ENCODE measurements around the gene LBH. TPM values are rescaled to one million over a fixed set of nuclear protein-coding genes. Genes with fewer than 3 reads are reported as not detected.

LBH gene
- total RNA-seq, 2 experiments from 2014 or later: 169 to 186 TPM

DNA sequence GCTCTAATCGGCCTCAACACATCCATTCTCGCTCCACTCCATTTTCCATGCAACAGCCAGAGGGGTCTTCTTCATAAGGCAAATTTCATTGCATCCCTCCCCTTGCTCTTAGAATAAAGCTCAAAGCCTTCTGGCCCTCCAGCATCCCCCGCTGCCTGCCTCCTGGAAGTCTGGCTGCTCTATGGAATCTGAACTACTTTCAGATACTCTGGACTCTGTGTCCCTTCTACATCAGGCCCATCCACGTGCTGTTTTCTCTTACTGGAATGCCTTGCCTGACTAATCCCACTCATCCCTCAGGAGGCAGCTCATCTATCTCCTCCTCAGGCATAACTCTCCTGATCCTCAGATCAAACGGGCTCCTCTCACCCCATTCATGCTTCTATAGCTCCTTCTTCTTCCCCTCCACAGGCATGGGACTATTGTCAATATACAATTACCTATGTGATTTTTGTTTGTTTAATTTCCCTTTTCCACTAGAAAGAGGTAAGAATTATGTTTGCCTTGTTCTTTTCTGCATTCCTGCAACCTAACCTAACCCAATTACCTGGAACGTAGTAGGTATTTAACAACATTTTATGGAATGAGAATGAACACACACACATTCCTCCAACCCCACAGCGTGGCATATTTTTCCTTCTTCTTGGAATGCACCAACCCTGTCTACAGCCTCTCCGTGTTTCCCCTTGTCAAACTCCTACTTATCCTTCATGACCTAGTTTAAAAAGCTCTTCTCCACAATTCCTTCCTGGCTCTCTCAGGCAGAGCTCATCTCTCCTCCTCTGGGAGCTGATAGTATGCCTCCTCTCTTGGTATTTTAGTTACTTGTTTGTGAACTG lies 49.5 kb downstream of the LBH start:
- no peak overlapping the region for H3K27ac Mint-ChIP-seq
- POLR2A ChIA-PET: interaction anchor here (1.5 to 2.1 kb wide), 2 partner anchors 14 to 56 kb away, joined by 4 to 8 read pairs; no protein-coding TSS in a partner anchor

DNA sequence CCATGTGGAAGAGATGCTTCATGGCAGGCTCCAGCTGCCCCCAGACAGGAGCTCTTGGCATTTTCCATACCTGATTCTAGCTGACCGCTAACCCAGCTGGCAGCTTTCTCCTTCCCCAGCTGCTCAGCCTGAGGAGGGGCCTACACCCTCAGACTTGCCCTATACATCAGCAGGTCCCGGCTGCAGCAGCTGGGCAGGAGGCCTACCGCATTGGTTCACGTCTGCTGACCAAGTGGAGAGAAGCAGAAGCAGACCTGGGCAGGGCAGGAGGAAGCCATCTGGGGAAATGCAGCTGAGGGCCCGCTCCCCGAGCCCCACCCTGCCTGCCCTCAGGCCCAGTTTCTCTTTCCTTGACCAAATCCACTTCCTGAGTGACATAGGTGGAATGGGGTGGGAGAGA lies 50.7 kb downstream of the LBH start:
- POLR2A ChIA-PET: interaction anchor here (1.5 to 2.1 kb wide), 2 partner anchors 15 to 55 kb away, joined by 4 to 8 read pairs; no protein-coding TSS in a partner anchor
- no peak for ATAC-seq (ENCODE audit: low read depth)
- Mint-ChIP-seq H3K4me3 (no peak overlapping the region), H3K9me3 (peaks cover 2% of the 10 kb centered on the region), H3K4me1 (peaks cover 21% of the 10 kb centered on the region), H3K36me3 (peaks cover 2% of the 10 kb centered on the region), H3K27ac (no peak overlapping the region), H3K27me3 (no peaks in the 10 kb centered on the region)
- DNase-seq: no peak

More for the DNA sequence above, 49.5 kb downstream of the LBH start:
- Mint-ChIP-seq H3K27me3 (no peaks in the 10 kb centered on the region), H3K4me3 (no peak overlapping the region), H3K36me3 (peaks cover 2% of the 10 kb centered on the region), H3K9me3 (peaks cover 2% of the 10 kb centered on the region), H3K4me1 (peaks cover 17% of the 10 kb centered on the region)
- no peak for DNase-seq
- ATAC-seq (ENCODE audit: low read depth): no peak

DNA sequence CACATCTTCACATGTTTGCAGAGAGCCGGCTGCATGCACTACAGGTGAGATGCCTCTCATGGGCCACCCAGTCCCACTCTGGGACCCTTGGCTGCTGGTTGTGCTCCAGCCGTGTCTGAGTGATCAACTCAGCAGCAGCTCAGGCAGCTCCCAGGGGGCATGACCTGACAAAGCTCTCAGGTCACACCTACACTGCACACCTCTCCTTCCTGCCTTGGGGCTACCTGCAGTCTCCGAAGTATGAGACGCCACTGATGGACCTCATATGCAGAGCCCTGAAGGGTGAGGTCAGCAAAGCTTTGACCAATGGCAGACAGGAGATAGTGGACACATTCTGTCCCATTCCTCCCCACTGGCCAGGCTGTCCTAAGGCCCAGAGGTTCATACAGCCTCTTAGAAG lies 51.4 kb downstream of the LBH start:
- ATAC-seq (ENCODE audit: low read depth): no peak
- POLR2A ChIA-PET: interaction anchor here (1.5 kb wide), 1 partner anchor 54 kb away, joined by 4 read pairs; no protein-coding TSS in a partner anchor
- Mint-ChIP-seq H3K4me1 (peaks cover 27% of the 10 kb centered on the region), H3K36me3 (peaks cover 2% of the 10 kb centered on the region), H3K4me3 (no peak overlapping the region), H3K9me3 (peaks cover 2% of the 10 kb centered on the region), H3K27ac (no peak overlapping the region), H3K27me3 (no peaks in the 10 kb centered on the region)
- DNase-seq: no peak

DNA sequence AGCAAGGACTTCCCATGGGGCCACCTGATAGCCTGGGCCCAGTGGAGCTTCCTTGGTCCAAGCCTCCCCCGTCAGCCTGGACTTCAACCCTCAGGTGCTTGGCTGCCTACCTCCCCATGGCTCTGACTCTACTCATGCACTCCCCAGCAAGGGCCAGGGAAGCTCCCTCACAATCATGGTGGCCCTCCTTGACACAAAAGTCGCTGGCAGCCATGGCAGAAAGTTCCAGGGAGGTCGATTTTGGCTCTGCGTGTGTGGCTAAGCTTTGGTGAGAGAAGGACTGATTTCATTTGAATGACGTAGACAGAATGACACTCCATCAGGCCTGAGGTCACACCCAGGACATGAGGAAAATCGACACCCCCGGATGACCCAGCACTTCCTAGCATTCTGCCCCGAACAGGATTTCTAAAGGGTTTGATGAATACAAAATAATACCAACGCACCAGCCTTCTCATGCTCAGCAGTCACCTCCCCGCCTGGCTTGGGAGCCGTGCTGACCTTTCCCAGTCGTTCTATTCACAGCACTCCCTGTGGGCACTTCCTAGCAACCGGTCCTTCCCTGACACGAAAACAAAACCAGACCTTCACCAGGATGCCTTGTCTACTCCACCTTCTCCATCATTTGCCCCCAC lies 52.7 kb downstream of the LBH start:
- no peaks in the 10 kb centered on the region for H3K27me3 Mint-ChIP-seq
- POLR2A ChIA-PET: interaction anchor here (0.6 kb wide), 1 partner anchor 13 kb away, joined by 4 read pairs; no protein-coding TSS in a partner anchor
- no peak overlapping the region for H3K4me3 Mint-ChIP-seq
- H3K4me1 Mint-ChIP-seq: peaks cover 30% of the 10 kb centered on the region
- DNase-seq: no peak
- H3K36me3 Mint-ChIP-seq: no peaks in the 10 kb centered on the region
- no peak for ATAC-seq (ENCODE audit: low read depth)
- no peak overlapping the region for H3K27ac Mint-ChIP-seq
- H3K9me3 Mint-ChIP-seq: peaks cover 2% of the 10 kb centered on the region

DNA sequence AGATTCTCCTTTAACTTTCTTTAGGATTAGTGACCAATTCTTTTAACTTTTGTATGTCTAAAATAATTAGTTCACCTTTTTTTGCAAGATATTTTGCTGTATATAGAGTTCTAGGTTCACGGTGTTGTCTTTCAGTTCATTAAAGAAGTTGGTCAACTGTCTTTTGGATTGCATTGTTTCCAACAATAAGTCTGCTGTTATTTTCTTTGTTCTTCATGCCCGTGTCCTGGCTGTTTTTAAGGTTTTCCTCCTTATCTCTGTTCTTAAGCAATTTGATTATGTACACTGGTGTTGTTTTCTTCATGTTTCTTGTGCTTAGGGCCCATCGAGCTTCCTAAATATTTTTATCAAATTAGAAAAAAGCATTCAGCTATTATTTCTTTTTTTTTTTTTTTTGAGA lies 54.4 kb downstream of the LBH start:
- ATAC-seq (ENCODE audit: low read depth) (no peak), DNase-seq (no peak)
- no peaks in the 10 kb centered on the region for H3K9me3 Mint-ChIP-seq
- H3K27me3 Mint-ChIP-seq: no peaks in the 10 kb centered on the region
- H3K27ac Mint-ChIP-seq: no peak overlapping the region
- POLR2A ChIA-PET: interaction anchor here (2.1 kb wide), 1 partner anchor 51 kb away, joined by 6 read pairs; no protein-coding TSS in a partner anchor
- no peaks in the 10 kb centered on the region for H3K36me3 Mint-ChIP-seq
- H3K4me1 Mint-ChIP-seq: peaks cover 28% of the 10 kb centered on the region
- no peak overlapping the region for H3K4me3 Mint-ChIP-seq

DNA sequence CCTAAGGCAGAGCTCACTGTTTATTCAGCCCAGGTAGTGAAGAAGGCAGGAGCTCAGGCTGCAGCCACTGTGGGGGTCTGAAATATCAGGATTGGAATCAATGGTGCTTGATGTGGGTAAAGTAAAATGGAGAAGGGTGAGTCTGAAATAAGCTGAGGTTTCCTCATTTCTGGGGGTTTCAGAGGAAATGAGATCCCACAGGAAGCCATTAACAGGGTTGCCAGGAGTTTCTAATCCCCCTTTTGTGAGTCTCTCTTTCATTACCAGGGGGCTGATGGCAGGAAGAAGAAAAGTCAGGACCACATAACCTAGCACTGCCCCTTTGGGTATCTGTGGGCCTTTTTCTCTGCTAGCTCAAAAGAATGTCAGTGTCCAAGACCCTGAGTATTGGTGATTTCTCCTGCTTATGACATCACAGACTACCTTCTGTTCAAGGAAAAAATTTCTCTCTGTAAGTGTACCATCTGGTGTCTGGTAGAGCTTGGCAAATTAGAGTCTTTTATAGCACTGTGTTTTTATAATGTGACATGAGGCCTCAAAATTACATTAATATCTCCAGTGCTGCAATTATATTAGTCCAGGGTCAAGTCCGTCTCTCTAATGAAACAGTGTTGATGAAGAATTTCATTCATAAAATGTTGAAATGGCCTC lies 56.0 kb downstream of the LBH start:
- H3K4me1 Mint-ChIP-seq: peaks cover 28% of the 10 kb centered on the region
- ATAC-seq (ENCODE audit: low read depth) (peak; percentile 43), DNase-seq (no peak)
- H3K4me3 Mint-ChIP-seq: peak overlapping the region; percentile 48
- peaks cover 1% of the 10 kb centered on the region for H3K36me3 Mint-ChIP-seq
- peaks cover 1% of the 10 kb centered on the region for H3K9me3 Mint-ChIP-seq
- no peaks in the 10 kb centered on the region for H3K27me3 Mint-ChIP-seq
- POLR2A ChIA-PET: interaction anchor here (0.6 to 2.3 kb wide), 3 partner anchors 20 to 49 kb away, joined by 6 to 8 read pairs (median 6); no protein-coding TSS in a partner anchor
- H3K27ac Mint-ChIP-seq: peak overlapping the region; percentile 88

DNA sequence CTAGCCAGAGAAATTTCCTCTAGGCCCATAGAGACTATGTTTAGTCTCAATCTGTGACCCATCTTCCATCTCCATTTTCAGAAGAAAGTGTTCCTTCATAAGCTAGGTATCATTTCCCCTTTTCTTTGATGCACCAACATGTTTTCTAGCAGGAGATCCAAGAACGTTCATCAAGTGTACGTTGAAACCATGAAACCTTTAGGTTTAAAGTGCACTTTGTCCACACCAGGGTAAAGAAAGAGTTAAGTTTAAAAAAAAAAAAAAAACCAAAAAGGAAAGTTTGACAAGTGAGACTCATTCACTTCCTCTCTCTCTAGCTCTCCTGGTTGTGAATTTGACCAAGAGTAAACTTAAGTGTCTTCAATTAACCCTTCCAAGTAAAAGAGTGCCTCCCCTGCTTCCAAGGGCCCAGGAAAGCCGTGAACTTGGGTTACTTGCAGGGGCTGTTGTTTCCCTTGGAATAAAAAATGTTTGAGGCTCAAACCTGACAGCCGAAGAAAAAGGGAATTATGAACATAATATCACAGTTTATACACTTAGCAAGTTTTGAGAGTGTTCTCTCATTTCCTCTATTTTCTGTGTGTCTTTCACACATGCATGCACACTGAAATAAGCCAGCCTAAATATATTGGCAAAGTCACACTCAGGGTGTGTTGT lies 56.7 kb downstream of the LBH start:
- POLR2A ChIA-PET: interaction anchor here (0.6 to 2.3 kb wide), 4 partner anchors 21 to 124 kb away, joined by 3 to 8 read pairs (median 6); no protein-coding TSS in a partner anchor
- Mint-ChIP-seq H3K27ac (peak overlapping the region; percentile 88), H3K9me3 (peaks cover 1% of the 10 kb centered on the region), H3K27me3 (no peaks in the 10 kb centered on the region), H3K4me3 (peak overlapping the region; percentile 48), H3K4me1 (peaks cover 28% of the 10 kb centered on the region), H3K36me3 (peaks cover 1% of the 10 kb centered on the region)
- no peak for DNase-seq
- no peak for ATAC-seq (ENCODE audit: low read depth)

DNA sequence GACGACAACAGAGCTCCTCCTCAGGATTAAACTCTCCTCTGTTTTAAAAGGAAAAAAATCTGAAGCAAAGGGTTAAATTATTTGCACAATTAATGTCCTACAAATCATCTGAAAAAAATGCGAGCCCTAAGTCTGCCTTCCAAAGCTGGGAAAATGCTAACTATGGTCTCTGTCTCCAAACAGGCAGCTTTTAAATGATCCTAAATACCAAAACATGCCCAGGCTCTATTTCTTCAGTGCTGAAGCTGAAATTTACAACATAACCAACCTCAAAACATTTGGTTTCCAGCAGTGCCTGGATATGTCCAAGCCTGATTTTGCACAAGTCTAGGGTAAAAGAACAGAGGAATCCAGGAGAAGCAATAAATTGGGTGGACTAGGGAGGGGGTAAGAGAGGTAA lies 57.2 kb downstream of the LBH start:
- ATAC-seq (ENCODE audit: low read depth) (no peak), DNase-seq (no peak)
- Mint-ChIP-seq H3K4me3 (no peak overlapping the region), H3K27ac (peak overlapping the region; percentile 52), H3K4me1 (peaks cover 28% of the 10 kb centered on the region), H3K9me3 (peaks cover 1% of the 10 kb centered on the region), H3K36me3 (peaks cover 1% of the 10 kb centered on the region), H3K27me3 (no peaks in the 10 kb centered on the region)
- POLR2A ChIA-PET: interaction anchor here (1.0 kb wide), 1 partner anchor 124 kb away, joined by 3 read pairs; no protein-coding TSS in a partner anchor

DNA sequence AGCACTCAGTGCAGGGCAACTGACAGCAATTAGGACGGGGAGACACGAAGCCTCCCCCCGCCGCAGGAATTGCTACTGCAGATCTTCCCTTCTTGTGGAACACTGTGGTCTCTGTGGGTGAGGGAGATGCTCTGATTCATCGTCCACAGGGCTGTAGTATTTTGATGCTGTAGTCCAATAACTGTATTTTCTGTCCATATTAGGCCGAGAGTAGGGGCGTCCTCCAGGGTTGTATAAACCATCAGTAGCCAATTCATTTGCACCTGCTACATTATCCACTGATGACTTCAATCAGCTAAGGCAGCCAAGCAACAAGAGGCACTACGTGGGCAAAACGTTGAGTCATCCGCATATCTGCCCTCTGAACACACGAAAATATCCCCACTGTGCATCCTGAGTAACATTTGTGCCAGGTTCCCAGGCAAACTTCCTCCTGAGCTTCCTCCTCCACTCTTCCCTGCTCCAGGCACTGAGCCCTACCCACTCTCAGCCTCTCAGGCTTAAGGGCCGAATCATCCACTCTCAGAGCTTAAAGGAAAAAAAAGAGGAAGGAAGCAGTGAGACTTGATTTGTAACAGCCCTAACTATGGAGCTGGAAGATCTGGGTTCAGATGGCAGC lies 62.1 kb downstream of the LBH start:
- no peaks in the 10 kb centered on the region for H3K27me3 Mint-ChIP-seq
- H3K27ac Mint-ChIP-seq: no peak overlapping the region
- no peak for ATAC-seq (ENCODE audit: low read depth)

DNA sequence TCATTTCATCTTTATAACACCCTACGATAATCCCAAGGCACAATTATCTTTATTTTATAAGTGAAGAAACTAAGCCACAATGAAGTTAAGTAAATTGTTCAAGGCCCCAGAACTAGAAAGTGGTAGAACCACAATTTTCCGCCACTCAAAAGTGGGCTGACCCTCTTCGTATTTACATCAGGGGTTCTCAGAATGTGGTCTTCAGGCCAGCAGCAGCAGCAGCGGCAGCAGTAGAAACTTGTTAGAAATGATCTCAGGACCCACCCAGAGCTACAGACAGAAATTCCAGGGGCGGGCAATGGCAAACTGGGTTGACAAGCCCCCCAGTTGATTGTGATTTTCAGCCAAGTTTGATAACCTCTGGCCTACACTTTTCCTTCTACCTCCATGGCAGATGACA lies 62.8 kb downstream of the LBH start:
- POLR2A ChIA-PET: no interaction called here
- no peak for ATAC-seq (ENCODE audit: low read depth)
- Mint-ChIP-seq H3K9me3 (peaks cover 8% of the 10 kb centered on the region), H3K27ac (no peak overlapping the region), H3K4me1 (peaks cover 2% of the 10 kb centered on the region), H3K4me3 (no peak overlapping the region), H3K36me3 (peaks cover 1% of the 10 kb centered on the region), H3K27me3 (no peaks in the 10 kb centered on the region)
- no peak for DNase-seq

More for the DNA sequence above, 62.1 kb downstream of the LBH start:
- no peak for DNase-seq
- Mint-ChIP-seq H3K4me3 (no peak overlapping the region), H3K9me3 (peaks cover 8% of the 10 kb centered on the region), H3K36me3 (peaks cover 1% of the 10 kb centered on the region), H3K4me1 (peaks cover 6% of the 10 kb centered on the region)
- POLR2A ChIA-PET: no interaction called here

DNA sequence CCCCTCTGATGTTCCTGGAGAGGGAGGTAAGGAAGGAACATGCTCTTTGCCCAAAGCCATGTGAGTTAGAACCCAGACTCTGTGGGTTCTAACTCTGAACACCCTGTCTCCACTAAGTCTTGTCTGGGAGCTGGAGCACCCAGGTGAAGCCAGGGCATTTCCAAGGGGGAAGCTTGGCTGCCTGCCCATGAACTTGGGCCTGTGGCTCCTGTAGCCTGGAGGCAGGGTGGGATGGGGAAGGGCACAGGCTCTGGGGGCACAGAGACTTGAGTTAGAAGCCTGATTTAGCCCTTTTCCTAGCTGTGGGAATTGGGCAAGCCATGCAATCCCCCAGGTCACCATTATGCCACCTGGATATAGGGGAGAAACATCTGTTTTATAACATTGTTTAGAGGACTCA lies 65.2 kb downstream of the LBH start:
- POLR2A ChIA-PET: no interaction called here
- no peak for ATAC-seq (ENCODE audit: low read depth)
- Mint-ChIP-seq H3K36me3 (no peaks in the 10 kb centered on the region), H3K27me3 (no peaks in the 10 kb centered on the region), H3K9me3 (peaks cover 8% of the 10 kb centered on the region), H3K4me1 (no peaks in the 10 kb centered on the region), H3K4me3 (no peak overlapping the region), H3K27ac (no peak overlapping the region)
- no peak for DNase-seq

DNA sequence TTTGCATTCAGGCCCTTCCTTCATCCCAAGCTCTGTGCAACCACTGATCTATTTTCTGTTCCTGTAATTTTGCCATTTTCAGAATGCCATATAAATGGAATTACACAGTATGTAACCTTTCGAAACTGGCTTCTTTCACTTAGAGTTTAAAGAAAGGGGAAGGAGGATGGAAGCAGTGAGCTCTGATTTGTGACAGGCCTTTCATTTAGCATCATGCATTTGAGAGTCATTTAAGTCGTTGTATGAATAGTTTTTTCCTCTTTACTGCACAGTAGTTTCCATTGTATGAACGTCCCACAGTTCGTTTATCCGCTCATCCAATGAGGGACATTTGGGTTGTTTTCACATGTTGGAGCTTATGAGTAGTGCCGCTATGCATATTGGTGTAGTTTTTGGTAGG lies 67.0 kb downstream of the LBH start:
- H3K27ac Mint-ChIP-seq: no peak overlapping the region
- no peak overlapping the region for H3K4me3 Mint-ChIP-seq
- DNase-seq: no peak
- POLR2A ChIA-PET: no interaction called here
- H3K27me3 Mint-ChIP-seq: no peaks in the 10 kb centered on the region
- no peaks in the 10 kb centered on the region for H3K4me1 Mint-ChIP-seq
- no peak for ATAC-seq (ENCODE audit: low read depth)
- H3K36me3 Mint-ChIP-seq: no peaks in the 10 kb centered on the region
- peaks cover 6% of the 10 kb centered on the region for H3K9me3 Mint-ChIP-seq
